ENCODE data around the gene CEP128. TPM values are rescaled to one million over a fixed set of nuclear protein-coding genes. Genes with fewer than 3 reads are reported as not detected.

The CEP128 gene
- total RNA-seq, 2 experiments from 2014 or later = 71.9 to 137 TPM

DNA sequence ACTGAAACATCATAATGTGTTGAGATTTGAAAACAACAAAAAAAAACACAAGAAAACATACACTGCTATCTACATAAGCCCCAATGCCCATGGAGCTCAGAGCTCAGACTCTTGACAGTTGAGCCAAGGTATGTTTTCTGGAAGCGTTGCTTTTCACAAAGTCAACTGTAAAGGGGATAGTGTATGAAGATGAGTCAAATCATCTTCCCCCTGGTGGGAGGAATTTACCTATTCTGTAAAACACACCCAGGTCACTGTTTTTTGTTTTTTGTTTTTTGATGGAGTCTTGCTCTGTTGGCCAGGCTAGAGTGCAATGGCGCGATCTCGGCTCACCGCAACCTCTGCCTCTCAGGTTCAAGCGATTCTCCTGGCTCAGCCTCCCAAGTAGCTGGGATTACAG is 368.9 kb downstream of the CEP128 start:
- Histone ChIP-seq H3K79me2 (ENCODE audit: insufficient read depth, low read depth, low read length) (no peaks in the 10 kb centered on the region), H2AFZ (ENCODE audit: low read length) (no peak overlapping the region), H3K36me3 (ENCODE audit: insufficient read depth, low read length) (no peaks in the 10 kb centered on the region), H3K4me3 (ENCODE audit: low read depth, low read length, poor library complexity, severe bottlenecking) (no peak overlapping the region), H3K9me2 (ENCODE audit: insufficient read depth, low read length) (no peaks in the 10 kb centered on the region), H3K4me1 (ENCODE audit: insufficient read depth, low read length, poor library complexity, severe bottlenecking) (no peaks in the 10 kb centered on the region), H3K4me2 (ENCODE audit: low read length) (no peak overlapping the region), H3K9me3 (ENCODE audit: low read length) (no peaks in the 10 kb centered on the region), H3K27ac (ENCODE audit: low read depth, low read length, poor library complexity, severe bottlenecking) (no peak overlapping the region), H4K20me1 (ENCODE audit: insufficient read depth, low read length) (no peaks in the 10 kb centered on the region)
- BruUV-seq (replicated peaks) = no TSS peak
- CTCF ChIA-PET (ENCODE audit: unreplicated experiment) = no interaction called here
- POLR2A ChIA-PET = no interaction called here
- TF ChIP-seq, protein P1, sequence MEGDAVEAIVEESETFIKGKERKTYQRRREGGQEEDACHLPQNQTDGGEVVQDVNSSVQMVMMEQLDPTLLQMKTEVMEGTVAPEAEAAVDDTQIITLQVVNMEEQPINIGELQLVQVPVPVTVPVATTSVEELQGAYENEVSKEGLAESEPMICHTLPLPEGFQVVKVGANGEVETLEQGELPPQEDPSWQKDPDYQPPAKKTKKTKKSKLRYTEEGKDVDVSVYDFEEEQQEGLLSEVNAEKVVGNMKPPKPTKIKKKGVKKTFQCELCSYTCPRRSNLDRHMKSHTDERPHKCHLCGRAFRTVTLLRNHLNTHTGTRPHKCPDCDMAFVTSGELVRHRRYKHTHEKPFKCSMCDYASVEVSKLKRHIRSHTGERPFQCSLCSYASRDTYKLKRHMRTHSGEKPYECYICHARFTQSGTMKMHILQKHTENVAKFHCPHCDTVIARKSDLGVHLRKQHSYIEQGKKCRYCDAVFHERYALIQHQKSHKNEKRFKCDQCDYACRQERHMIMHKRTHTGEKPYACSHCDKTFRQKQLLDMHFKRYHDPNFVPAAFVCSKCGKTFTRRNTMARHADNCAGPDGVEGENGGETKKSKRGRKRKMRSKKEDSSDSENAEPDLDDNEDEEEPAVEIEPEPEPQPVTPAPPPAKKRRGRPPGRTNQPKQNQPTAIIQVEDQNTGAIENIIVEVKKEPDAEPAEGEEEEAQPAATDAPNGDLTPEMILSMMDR (conservative IDR thresholded peaks at IDR 0.05; ENCODE audit: low read length) = no peak
- TF ChIP-seq EZH2phosphoT487 (IDR thresholded peaks at IDR 0.05; ENCODE audit: borderline replicate concordance, low read depth, low read length) = no peak
- intact Hi-C loops (cut with micrococcal nuclease; ENCODE audit: unreplicated experiment) = no loop called here
- DNase-seq (ENCODE audit: low spot score) = no peak

DNA sequence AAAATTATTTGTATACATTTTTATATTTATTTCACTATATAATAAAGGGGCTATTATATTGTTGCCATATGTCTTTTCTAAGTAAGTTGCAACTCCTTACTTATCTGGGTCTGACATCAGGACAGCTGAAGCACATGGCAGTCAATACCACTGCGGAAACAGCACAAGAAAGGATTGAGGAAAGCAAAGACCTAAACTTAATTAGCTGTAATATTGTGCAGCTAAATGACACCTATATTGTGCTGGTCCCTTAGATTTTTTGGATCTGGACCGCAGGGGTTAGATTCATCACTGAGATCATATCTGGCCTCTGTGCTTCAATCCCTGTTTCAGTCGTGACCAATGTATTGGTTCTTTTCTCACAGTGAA is 370.6 kb downstream of the CEP128 start:
- TF ChIP-seq, protein P1 (conservative IDR thresholded peaks at IDR 0.05; ENCODE audit: low read length) = no peak
- no peak for TF ChIP-seq EZH2phosphoT487 (IDR thresholded peaks at IDR 0.05; ENCODE audit: borderline replicate concordance, low read depth, low read length)
- Histone ChIP-seq H3K4me2 (ENCODE audit: low read length) (no peak overlapping the region), H3K9me3 (ENCODE audit: low read length) (no peaks in the 10 kb centered on the region), H2AFZ (ENCODE audit: low read length) (no peak overlapping the region), H3K4me3 (ENCODE audit: low read depth, low read length, poor library complexity, severe bottlenecking) (no peak overlapping the region), H3K4me1 (ENCODE audit: insufficient read depth, low read length, poor library complexity, severe bottlenecking) (no peaks in the 10 kb centered on the region), H3K36me3 (ENCODE audit: insufficient read depth, low read length) (no peaks in the 10 kb centered on the region), H3K27ac (ENCODE audit: low read depth, low read length, poor library complexity, severe bottlenecking) (no peak overlapping the region), H4K20me1 (ENCODE audit: insufficient read depth, low read length) (no peaks in the 10 kb centered on the region), H3K9me2 (ENCODE audit: insufficient read depth, low read length) (no peaks in the 10 kb centered on the region), H3K79me2 (ENCODE audit: insufficient read depth, low read depth, low read length) (no peaks in the 10 kb centered on the region)
- DNase-seq (ENCODE audit: low spot score) = no peak
- BruUV-seq (replicated peaks) = no TSS peak
- ChIA-PET CTCF (ENCODE audit: unreplicated experiment) (no interaction called here), POLR2A (interaction anchor here (0.7 kb wide), 2 partner anchors 11 to 244 kb away, joined by 3 read pairs; no protein-coding TSS in a partner anchor)
- intact Hi-C loops (cut with micrococcal nuclease; ENCODE audit: unreplicated experiment) = no loop called here

- Histone ChIP-seq H3K4me1 (ENCODE audit: insufficient read depth, low read length, poor library complexity, severe bottlenecking) (no peaks in the 10 kb centered on the region), H3K4me2 (ENCODE audit: low read length) (no peak overlapping the region), H3K36me3 (ENCODE audit: insufficient read depth, low read length) (no peaks in the 10 kb centered on the region), H3K9me2 (ENCODE audit: insufficient read depth, low read length) (no peaks in the 10 kb centered on the region), H3K4me3 (ENCODE audit: low read depth, low read length, poor library complexity, severe bottlenecking) (no peak overlapping the region), H4K20me1 (ENCODE audit: insufficient read depth, low read length) (no peaks in the 10 kb centered on the region), H3K27ac (ENCODE audit: low read depth, low read length, poor library complexity, severe bottlenecking) (no peak overlapping the region), H3K79me2 (ENCODE audit: insufficient read depth, low read depth, low read length) (no peaks in the 10 kb centered on the region), H2AFZ (ENCODE audit: low read length) (no peak overlapping the region), H3K9me3 (ENCODE audit: low read length) (no peaks in the 10 kb centered on the region)
- DNase-seq (ENCODE audit: low spot score) = no peak
- TF ChIP-seq, protein P1 (conservative IDR thresholded peaks at IDR 0.05; ENCODE audit: low read length) = no peak
- no peak for TF ChIP-seq EZH2phosphoT487 (IDR thresholded peaks at IDR 0.05; ENCODE audit: borderline replicate concordance, low read depth, low read length)
- CTCF ChIA-PET (ENCODE audit: unreplicated experiment) = no interaction called here
- POLR2A ChIA-PET = interaction anchor here (1.0 to 1.7 kb wide), 3 partner anchors 10 to 73 kb away, joined by 3 to 4 read pairs (median 4); no protein-coding TSS in a partner anchor
- intact Hi-C loops (cut with micrococcal nuclease; ENCODE audit: unreplicated experiment) = no loop called here
- no TSS peak for BruUV-seq (replicated peaks)
Measured at GRCh38 chr14:80567905-80568536, 373.5 kb downstream of the CEP128 start.

All from OCI-LY7 (cell line).